Subcutaneous abdominal adipose tissue (tissue), 5 donors: ENCODE measurements around the gene EPB41L2.
"Not testable (repeated sequence)": the region's sequence is repeated elsewhere in the genome, so short reads cannot be mapped to it uniquely, and the experiment has no call there.

Experiments used
- H3K27ac ChIP-seq: one replicate; pipeline ENCODE4 v1.7.0; 2013; ENCODE audit warnings: low read depth, mild to moderate bottlenecking, inconsistent platforms, low read length, moderate library complexity
- H3K27me3 ChIP-seq, 5 donors: one replicate each; pipeline ENCODE4 v1.7.0; 2013; ENCODE audit warnings: low read length in 5 of 5, inconsistent platforms in 1 of 5; ENCODE audit not compliant: control insufficient read depth in 5 of 5, insufficient read depth in 4 of 5
- H3K36me3 ChIP-seq, 5 donors: one replicate each; pipeline ENCODE4 v1.7.0; 2013; ENCODE audit warnings: low read length in 5 of 5; ENCODE audit not compliant: control insufficient read depth in 5 of 5, insufficient read depth in 5 of 5
- H3K4me1 ChIP-seq, 5 donors: one replicate each; pipeline ENCODE4 v1.7.0; 2013; ENCODE audit warnings: low read length in 5 of 5, mild to moderate bottlenecking in 3 of 5, moderate library complexity in 1 of 5; ENCODE audit not compliant: control insufficient read depth in 5 of 5, insufficient read depth in 5 of 5
- H3K4me3 ChIP-seq, 5 donors: one replicate each; pipeline ENCODE4 v1.7.0; 2013; ENCODE audit warnings: low read length in 5 of 5, low read depth in 1 of 5
- H3K9ac ChIP-seq, 5 donors: one replicate each; pipeline ENCODE4 v1.7.0; 2013; ENCODE audit warnings: low read length in 5 of 5, mild to moderate bottlenecking in 4 of 5, moderate library complexity in 3 of 5
- H3K9me3 ChIP-seq, 5 donors: one replicate each; pipeline ENCODE4 v1.7.0; 2013; ENCODE audit warnings: low read length in 5 of 5; ENCODE audit not compliant: control insufficient read depth in 5 of 5
- donor health status: healthy.
- donor health status: healthy.
- donor health status: healthy.
- donor health status: healthy.
- donor health status: healthy.

The EPB41L2 gene

GRCh38 chr6:131000544-131000943 lies 62.5 kb downstream of the EPB41L2 start:
- Histone ChIP-seq H3K4me3 (no peak overlapping the region), H3K9me3 (no peaks in the 10 kb centered on the region), H3K9ac (no peak overlapping the region), H3K27me3 (no peaks in the 10 kb centered on the region), H3K27ac (no peak overlapping the region), H3K36me3 (no peaks in the 10 kb centered on the region), H3K4me1 (peaks cover 5 to 70% (median 68%) of the 10 kb centered on the region in 5 donors)

GRCh38 chr6:130997061-130997753 lies 65.8 kb downstream of the EPB41L2 start:
- no peak overlapping the region for H3K27ac ChIP-seq
- H3K36me3 ChIP-seq: no peaks in the 10 kb centered on the region
- peaks cover 2 to 37% (median 35%) of the 10 kb centered on the region in 5 donors for H3K4me1 ChIP-seq
- H3K27me3 ChIP-seq: no peaks in the 10 kb centered on the region
- no peak overlapping the region for H3K9ac ChIP-seq
- no peak overlapping the region for H3K4me3 ChIP-seq
- no peaks in the 10 kb centered on the region for H3K9me3 ChIP-seq

GRCh38 chr6:130996635-130997034 lies 66.4 kb downstream of the EPB41L2 start:
- Histone ChIP-seq H3K27ac (no peak overlapping the region), H3K4me3 (no peak overlapping the region), H3K9ac (no peak overlapping the region), H3K4me1 (peaks cover 0 to 32% (median 29%) of the 10 kb centered on the region in 5 donors), H3K9me3 (no peaks in the 10 kb centered on the region), H3K36me3 (no peaks in the 10 kb centered on the region), H3K27me3 (no peaks in the 10 kb centered on the region)

GRCh38 chr6:130995783-130996447 lies 67.1 kb downstream of the EPB41L2 start:
- H3K9ac ChIP-seq: no peak overlapping the region
- no peak overlapping the region for H3K27ac ChIP-seq
- H3K9me3 ChIP-seq: no peaks in the 10 kb centered on the region

GRCh38 chr6:130994319-130995097 lies 68.5 kb downstream of the EPB41L2 start:
- no peak overlapping the region for H3K27ac ChIP-seq
- no peaks in the 10 kb centered on the region for H3K27me3 ChIP-seq
- no peak overlapping the region for H3K4me3 ChIP-seq
- no peak overlapping the region for H3K9ac ChIP-seq
- H3K36me3 ChIP-seq: no peaks in the 10 kb centered on the region
- no peaks in the 10 kb centered on the region for H3K9me3 ChIP-seq
- H3K4me1 ChIP-seq: peaks cover 0 to 26% (median 21%) of the 10 kb centered on the region in 5 donors

More at GRCh38 chr6:130995783-130996447, 67.1 kb downstream of the EPB41L2 start:
- Histone ChIP-seq H3K4me3 (no peak overlapping the region), H3K36me3 (no peaks in the 10 kb centered on the region), H3K27me3 (no peaks in the 10 kb centered on the region), H3K4me1 (peaks cover 0 to 27% (median 25%) of the 10 kb centered on the region in 5 donors)

GRCh38 chr6:130993292-130993765 lies 69.7 kb downstream of the EPB41L2 start:
- no peak overlapping the region for H3K4me3 ChIP-seq
- no peak overlapping the region for H3K9ac ChIP-seq
- H3K4me1 ChIP-seq: peaks cover 0 to 26% (median 21%) of the 10 kb centered on the region in 5 donors
- no peak overlapping the region for H3K27ac ChIP-seq
- H3K9me3 ChIP-seq: no peaks in the 10 kb centered on the region
- H3K36me3 ChIP-seq: no peaks in the 10 kb centered on the region
- no peaks in the 10 kb centered on the region for H3K27me3 ChIP-seq

GRCh38 chr6:130991422-130992137 lies 71.5 kb downstream of the EPB41L2 start:
- H3K9me3 ChIP-seq: no peaks in the 10 kb centered on the region
- no peaks in the 10 kb centered on the region for H3K36me3 ChIP-seq
- no peak overlapping the region for H3K27ac ChIP-seq
- H3K9ac ChIP-seq: no peak overlapping the region
- H3K4me3 ChIP-seq: no peak overlapping the region
- H3K27me3 ChIP-seq: no peaks in the 10 kb centered on the region
- peaks cover 0 to 17% (median 12%) of the 10 kb centered on the region in 5 donors for H3K4me1 ChIP-seq

- H3K9ac ChIP-seq, H3K9me3 ChIP-seq, H3K27ac ChIP-seq, H3K4me1 ChIP-seq, H3K4me3 ChIP-seq, H3K36me3 ChIP-seq, H3K27me3 ChIP-seq: not testable (repeated sequence)
Observed at GRCh38 chr6:130987539-130987938, 75.5 kb downstream of the EPB41L2 start.

- peaks cover 0 to 18% (median 9%) of the 10 kb centered on the region in 5 donors for H3K4me1 ChIP-seq
- no peaks in the 10 kb centered on the region for H3K36me3 ChIP-seq
- no peak overlapping the region for H3K9ac ChIP-seq
- H3K9me3 ChIP-seq: peaks cover 0 to 4% (median 0%) of the 10 kb centered on the region in 5 donors
- no peaks in the 10 kb centered on the region for H3K27me3 ChIP-seq
- no peak overlapping the region for H3K4me3 ChIP-seq
- no peak overlapping the region for H3K27ac ChIP-seq
Observed at GRCh38 chr6:130985115-130985514, 77.9 kb downstream of the EPB41L2 start.
